HepG2 (cell line): ENCODE measurements around the gene KRTAP3-2. TPM values are rescaled to one million over a fixed set of nuclear protein-coding genes. Genes with fewer than 3 reads are reported as not detected.

Source experiments
- ATF6 ChIP-seq: sonication (generic); formaldehyde crosslinking; conservative IDR thresholded peaks from 2 replicates; pipeline ENCODE4 v1.4.0; 2020; ENCODE audit warnings: missing genetic modification reagents
- CREB1 ChIP-seq, 2 experiments: fragments of 450-650 bp in 1 of 2; IDR thresholded peaks; 2 replicates each; pipeline ENCODE4 v1.6.1; 2016 to 2017; ENCODE audit warnings: control low read depth in 1 of 2, mild to moderate bottlenecking in 1 of 2, missing compliant biosample characterization in 1 of 2, missing genetic modification characterization in 1 of 2
- HOXA5 ChIP-seq: sonication (generic); formaldehyde crosslinking; IDR thresholded peaks from 2 replicates; pipeline ENCODE4 v1.4.0; 2020; ENCODE audit warnings: missing genetic modification reagents
- HOXA7 ChIP-seq: sonication (generic); formaldehyde crosslinking; IDR thresholded peaks from 2 replicates; pipeline ENCODE4 v1.8.1; 2022; ENCODE audit warnings: mild to moderate bottlenecking, missing genetic modification reagents, moderate library complexity
- JUN ChIP-seq: sonication (generic); formaldehyde crosslinking; IDR thresholded peaks from 2 replicates; pipeline ENCODE4 v1.4.0; 2020; ENCODE audit warnings: mild to moderate bottlenecking, missing genetic modification reagents
- KDM6A ChIP-seq: IDR thresholded peaks from 2 replicates; pipeline ENCODE4 v1.6.1; 2016; ENCODE audit warnings: low read depth
- MEIS1 ChIP-seq: sonication (generic); formaldehyde crosslinking; IDR thresholded peaks from 2 replicates; pipeline ENCODE4 v1.9.0; 2021; ENCODE audit warnings: mild to moderate bottlenecking, missing genetic modification reagents, moderate library complexity, borderline replicate concordance
- ONECUT2 ChIP-seq: sonication (generic); formaldehyde crosslinking; IDR thresholded peaks from 2 replicates; pipeline ENCODE4 v1.4.0; 2020; ENCODE audit warnings: missing genetic modification reagents
- PRMT3 ChIP-seq: sonication (generic); formaldehyde crosslinking; IDR thresholded peaks from 2 replicates; pipeline ENCODE4 v1.8.1; 2022; ENCODE audit warnings: low read depth, mild to moderate bottlenecking, moderate library complexity, missing genetic modification reagents, borderline replicate concordance
- RFXANK ChIP-seq: IDR thresholded peaks from 2 replicates; pipeline ENCODE4 v1.6.1; 2016
- THAP8 ChIP-seq: sonication (generic); formaldehyde crosslinking; IDR thresholded peaks from 2 replicates; pipeline ENCODE4 v1.5.1; 2020; ENCODE audit warnings: missing genetic modification reagents, mild to moderate bottlenecking, borderline replicate concordance
- ZBTB1 ChIP-seq: sonication (generic); formaldehyde crosslinking; IDR thresholded peaks from 2 replicates; pipeline ENCODE4 v1.4.0; 2020; ENCODE audit warnings: missing genetic modification reagents, borderline replicate concordance
- ZBTB37 ChIP-seq: sonication (generic); formaldehyde crosslinking; IDR thresholded peaks from 2 replicates; pipeline ENCODE4 v1.4.0; 2020; ENCODE audit warnings: mild to moderate bottlenecking, missing genetic modification reagents
- ZFP41 ChIP-seq: sonication (generic); formaldehyde crosslinking; IDR thresholded peaks from 2 replicates; pipeline ENCODE4 v1.4.0; 2020; ENCODE audit warnings: mild to moderate bottlenecking, missing genetic modification reagents, borderline replicate concordance
- ZGPAT ChIP-seq: IDR thresholded peaks from 2 replicates; pipeline ENCODE4 v1.6.1; 2016; ENCODE audit warnings: mild to moderate bottlenecking
- ZNF792 ChIP-seq: IDR thresholded peaks from 2 replicates; pipeline ENCODE4 v1.6.1; 2016
- ZSCAN25 ChIP-seq: sonication (generic); formaldehyde crosslinking; IDR thresholded peaks from 2 replicates; pipeline ENCODE4 v1.8.0; 2022; ENCODE audit warnings: mild to moderate bottlenecking, missing genetic modification reagents
- polyA plus RNA-seq, 8 experiments: library from polyadenylated mRNA; depleted of rRNA in 3 of 8; stranded (reverse) in 7 of 8; unstranded in 1 of 8; fragments of >200 nt; fragmentation: Illumina TruSeq in 4 of 8; extraction: Trizol in 4 of 8; gene quantifications; 2 replicates each; pipeline versions ENCODE4 v1.2.1 to v1.2.3, GENCODE V29; 2011 to 2016; ENCODE audit warnings: low read depth in 4 of 8, missing spikeins in 1 of 8, mixed read lengths in 1 of 8; ENCODE audit not compliant: insufficient read depth in 1 of 8
- total RNA-seq, 5 experiments: library from RNA; depleted of rRNA; stranded (reverse); fragments of >200 nt; fragmentation: Illumina TruSeq; extraction: Trizol; gene quantifications; 2 replicates each; pipeline ENCODE4 v1.2.3, GENCODE V29; 2016; ENCODE audit warnings: low read depth in 1 of 5
- TF ChIP-seq, protein P1 (sequence below): sonication (generic); formaldehyde crosslinking; IDR thresholded peaks from 2 replicates; pipeline ENCODE4 v1.4.0; 2020; ENCODE audit warnings: missing genetic modification reagents

The KRTAP3-2 gene
- total and polyA plus RNA-seq, 2 of the 13 experiments (the other 11 are each of a cell fraction or from before 2014, with no cell fraction given), result not detected

GRCh38 chr17:40958086-40958953 is 41.4 kb downstream of the KRTAP3-2 start (continued):
- TF ChIP-seq THAP8 (CRISPR knock-in tag) (no peak), MEIS1 (CRISPR knock-in tag) (peak; percentile 100), ATF6 (no peak), CREB1 (IDR thresholded peaks at IDR 0.05) (no peak), CREB1 (CRISPR knock-in tag; IDR thresholded peaks at IDR 0.05) (0 out of 2 replicates have a peak, but pooled peaks have one; percentile 29), JUN (peak; percentile 57; the same call in 1 of the 2 replicates), ZBTB37 (no peak), HOXA7 (CRISPR knock-in tag) (no peak), ZBTB1 (no peak), ZNF792 (peak; percentile 83; the same call in 1 of the 2 replicates), KDM6A (CRISPR knock-in tag) (peak; percentile 79), ZGPAT (peak; percentile 54), ZSCAN25 (CRISPR knock-in tag) (no peak), PRMT3 (CRISPR knock-in tag) (no peak), ZFP41 (no peak), RFXANK (CRISPR knock-in tag) (0 out of 2 replicates have a peak, but pooled peaks have one; percentile 55), HOXA5 (CRISPR knock-in tag) (peak; percentile 100), ONECUT2 (CRISPR knock-in tag) (peak; percentile 48; the same call in 1 of the 2 replicates)
- TF ChIP-seq, protein P1, sequence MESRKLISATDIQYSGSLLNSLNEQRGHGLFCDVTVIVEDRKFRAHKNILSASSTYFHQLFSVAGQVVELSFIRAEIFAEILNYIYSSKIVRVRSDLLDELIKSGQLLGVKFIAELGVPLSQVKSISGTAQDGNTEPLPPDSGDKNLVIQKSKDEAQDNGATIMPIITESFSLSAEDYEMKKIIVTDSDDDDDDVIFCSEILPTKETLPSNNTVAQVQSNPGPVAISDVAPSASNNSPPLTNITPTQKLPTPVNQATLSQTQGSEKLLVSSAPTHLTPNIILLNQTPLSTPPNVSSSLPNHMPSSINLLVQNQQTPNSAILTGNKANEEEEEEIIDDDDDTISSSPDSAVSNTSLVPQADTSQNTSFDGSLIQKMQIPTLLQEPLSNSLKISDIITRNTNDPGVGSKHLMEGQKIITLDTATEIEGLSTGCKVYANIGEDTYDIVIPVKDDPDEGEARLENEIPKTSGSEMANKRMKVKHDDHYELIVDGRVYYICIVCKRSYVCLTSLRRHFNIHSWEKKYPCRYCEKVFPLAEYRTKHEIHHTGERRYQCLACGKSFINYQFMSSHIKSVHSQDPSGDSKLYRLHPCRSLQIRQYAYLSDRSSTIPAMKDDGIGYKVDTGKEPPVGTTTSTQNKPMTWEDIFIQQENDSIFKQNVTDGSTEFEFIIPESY, result no peak
